Neural crest cell (in vitro differentiated cells): ENCODE measurements around the gene CEP95. TPM values are rescaled to one million over a fixed set of nuclear protein-coding genes. Genes with fewer than 3 reads are reported as not detected.

Experiments
- DNase-seq: peaks from one replicate; pipeline ENCODE4 v3.0.0; 2021; ENCODE audit warnings: low read depth, mixed read lengths, low spot score
- H3K27ac Mint-ChIP-seq: one replicate; pipeline ENCODE4 v1.8.0; 2021; ENCODE audit warnings: mild to moderate bottlenecking, mixed read lengths; ENCODE audit not compliant: unreplicated experiment
- H3K27me3 Mint-ChIP-seq: 2 replicates; pipeline ENCODE4 v1.8.0; 2021; ENCODE audit warnings: low read depth, mild to moderate bottlenecking, mixed read lengths
- H3K36me3 Mint-ChIP-seq: 2 replicates; pipeline ENCODE4 v1.8.0; 2021; ENCODE audit warnings: low read depth, mild to moderate bottlenecking, mixed read lengths
- H3K4me1 Mint-ChIP-seq: 2 replicates; pipeline ENCODE4 v1.8.0; 2021; ENCODE audit warnings: mixed read lengths
- H3K4me3 Mint-ChIP-seq: one replicate; pipeline ENCODE4 v1.8.0; 2021; ENCODE audit warnings: mild to moderate bottlenecking, mixed read lengths
- H3K9me3 Mint-ChIP-seq: 2 replicates; pipeline ENCODE4 v1.8.0; 2021; ENCODE audit warnings: mixed read lengths
- CTCF ChIP-seq: fragments of 200-600 bp; sonication (generic); conservative IDR thresholded peaks from 2 replicates; pipeline ENCODE4 v1.5.0; 2021; ENCODE audit warnings: antibody characterized with exemption, mild to moderate bottlenecking
- total RNA-seq: library from RNA; stranded (reverse); gene quantifications from 2 replicates; pipeline ENCODE4 v1.2.1, GENCODE V29; 2021

CEP95 gene
- total RNA-seq, 1 donor from 2014 or later, result 64.7 TPM

DNA sequence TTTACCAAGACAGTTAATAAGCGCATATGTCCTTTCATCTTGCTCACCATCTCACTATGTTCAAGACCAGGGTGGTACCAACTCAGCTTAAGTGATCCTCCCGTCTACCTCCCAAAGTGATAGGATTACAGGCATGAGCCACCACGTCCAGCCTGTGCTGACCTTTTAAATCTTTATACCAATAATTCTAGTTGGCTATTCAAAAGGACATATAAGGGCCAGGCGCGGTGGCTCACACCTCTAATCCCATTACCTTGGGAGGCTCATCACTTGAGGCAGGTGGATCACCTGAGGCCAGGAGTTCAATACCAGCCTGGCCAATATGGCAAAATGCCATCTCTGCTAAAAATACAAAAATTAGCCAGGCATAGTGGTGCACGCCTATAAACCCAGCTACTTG lies 2.4 kb downstream of the CEP95 start:
- no peak for TF ChIP-seq CTCF
- Mint-ChIP-seq H3K27me3 (peaks cover 21% of the 10 kb centered on the region), H3K9me3 (no peaks in the 10 kb centered on the region), H3K27ac (no peak overlapping the region), H3K36me3 (peaks cover 33% of the 10 kb centered on the region), H3K4me1 (peaks cover 39% of the 10 kb centered on the region), H3K4me3 (peak overlapping the region; percentile 67)
- DNase-seq, result no peak

DNA sequence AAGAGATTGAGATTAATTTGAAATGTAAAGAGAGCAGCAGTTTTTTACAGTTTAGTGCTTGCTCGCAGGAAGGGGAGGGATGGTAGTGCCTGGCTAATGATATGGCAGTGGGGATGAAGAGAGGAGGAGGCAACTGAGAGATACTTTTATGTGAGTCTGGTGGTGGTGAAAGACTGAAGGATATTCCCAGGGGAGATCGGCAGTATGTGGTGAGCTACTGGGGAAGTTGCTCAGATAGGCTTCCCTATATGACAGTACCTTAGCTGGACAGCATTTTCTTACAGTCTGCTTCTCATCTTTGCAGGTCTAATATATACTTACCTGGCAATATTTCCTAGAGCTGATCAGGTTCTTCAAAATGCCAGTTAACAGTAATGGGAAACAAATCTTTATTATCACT lies 8.6 kb downstream of the CEP95 start:
- H3K4me1 Mint-ChIP-seq, result no peaks in the 10 kb centered on the region
- no peak for DNase-seq
- H3K4me3 Mint-ChIP-seq, result no peak overlapping the region
- no peaks in the 10 kb centered on the region for H3K9me3 Mint-ChIP-seq
- H3K27me3 Mint-ChIP-seq, result no peaks in the 10 kb centered on the region
- no peak for TF ChIP-seq CTCF
- H3K27ac Mint-ChIP-seq, result no peak overlapping the region
- H3K36me3 Mint-ChIP-seq, result peaks cover 8% of the 10 kb centered on the region

DNA sequence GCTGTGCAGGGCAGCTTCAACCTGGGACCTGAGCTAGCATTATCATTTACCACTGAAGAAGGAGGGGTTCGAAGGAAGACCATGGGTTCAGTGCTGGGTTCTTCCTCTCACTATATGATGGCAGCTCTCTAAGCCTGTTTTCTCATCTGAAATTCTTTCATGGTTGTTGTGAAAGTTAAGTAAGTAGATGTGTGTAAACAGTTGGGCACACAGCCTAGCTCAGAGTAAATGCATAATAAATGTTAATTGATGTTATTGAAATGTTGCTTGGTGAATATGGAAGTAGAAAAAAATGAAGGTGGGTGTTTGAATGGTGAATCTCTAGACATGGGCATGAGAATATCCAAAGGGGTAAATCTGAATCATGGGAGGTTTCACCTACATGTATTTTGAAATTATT lies 9.1 kb downstream of the CEP95 start:
- no peak overlapping the region for H3K4me3 Mint-ChIP-seq
- no peaks in the 10 kb centered on the region for H3K4me1 Mint-ChIP-seq
- H3K9me3 Mint-ChIP-seq, result no peaks in the 10 kb centered on the region
- no peak overlapping the region for H3K27ac Mint-ChIP-seq
- no peak for TF ChIP-seq CTCF
- DNase-seq, result no peak
- peaks cover 8% of the 10 kb centered on the region for H3K36me3 Mint-ChIP-seq
- no peaks in the 10 kb centered on the region for H3K27me3 Mint-ChIP-seq

DNA sequence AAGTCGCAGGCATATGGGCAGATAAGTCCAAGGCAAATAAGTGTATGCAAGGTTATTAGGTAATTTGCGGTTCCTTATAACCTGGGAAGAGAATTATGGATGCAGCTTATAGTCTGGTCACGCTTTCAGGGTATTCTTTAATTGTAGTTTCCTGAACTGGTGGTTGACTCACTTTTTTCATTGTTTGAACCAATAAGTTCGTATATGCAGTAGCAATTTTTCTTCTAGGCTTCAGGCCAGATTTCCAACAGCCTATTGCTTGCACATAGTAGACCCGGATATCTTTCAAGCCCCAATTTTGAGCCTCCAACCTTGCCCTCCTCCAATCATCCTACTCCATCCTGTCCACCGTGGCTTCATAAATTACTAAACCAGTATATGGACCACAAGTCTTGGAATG lies 12.8 kb downstream of the CEP95 start:
- Mint-ChIP-seq H3K36me3 (peaks cover 3% of the 10 kb centered on the region), H3K9me3 (no peaks in the 10 kb centered on the region), H3K4me3 (no peak overlapping the region), H3K27ac (no peak overlapping the region), H3K4me1 (no peaks in the 10 kb centered on the region), H3K27me3 (no peaks in the 10 kb centered on the region)
- no peak for TF ChIP-seq CTCF
- DNase-seq, result no peak

DNA sequence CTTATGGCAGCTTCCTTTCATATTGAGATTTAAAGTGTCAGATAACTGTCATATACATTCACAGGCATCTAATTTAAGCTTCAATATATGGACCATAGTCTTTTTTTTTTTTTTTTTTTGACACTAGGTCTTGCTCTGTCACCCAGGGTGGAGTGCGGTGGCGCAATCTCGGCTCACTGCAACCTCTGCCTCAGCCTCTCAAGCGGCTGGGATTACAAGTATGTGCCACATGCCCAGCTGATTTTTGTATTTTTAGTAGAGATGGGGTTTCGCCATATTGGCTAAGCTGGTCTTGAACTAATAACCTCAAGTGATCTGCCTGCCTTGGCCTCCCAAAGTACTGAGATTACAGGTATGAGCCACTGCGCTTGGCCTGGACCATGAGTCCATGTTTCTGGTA lies 13.6 kb downstream of the CEP95 start:
- no peak for DNase-seq
- no peak overlapping the region for H3K4me3 Mint-ChIP-seq
- no peak overlapping the region for H3K27ac Mint-ChIP-seq
- no peaks in the 10 kb centered on the region for H3K27me3 Mint-ChIP-seq
- no peaks in the 10 kb centered on the region for H3K9me3 Mint-ChIP-seq
- no peaks in the 10 kb centered on the region for H3K4me1 Mint-ChIP-seq
- TF ChIP-seq CTCF, result no peak
- H3K36me3 Mint-ChIP-seq, result peaks cover 3% of the 10 kb centered on the region

- Mint-ChIP-seq H3K27ac (no peak overlapping the region), H3K9me3 (no peaks in the 10 kb centered on the region), H3K36me3 (peaks cover 22% of the 10 kb centered on the region), H3K4me1 (no peaks in the 10 kb centered on the region), H3K27me3 (no peaks in the 10 kb centered on the region), H3K4me3 (no peak overlapping the region)
- DNase-seq, result no peak
- no peak for TF ChIP-seq CTCF
Observed at GRCh38 chr17:64527914-64528313, 21.1 kb downstream of the CEP95 start.
